SIG-M5 treated with dmso at 0.1 percent for 504 hours (cell line): Measurements from ENCODE around the gene TNNI2.
"Not testable (repeated sequence)": the region's sequence is repeated elsewhere in the genome, so short reads cannot be mapped to it uniquely, and the experiment has no call there.

ENCODE experiments used
- DNase-seq: peaks from one replicate; lab custom pipeline; 2025; ENCODE audit not compliant: unreplicated experiment; lab: John Stamatoyannopoulos, UW

TNNI2 gene

DNA sequence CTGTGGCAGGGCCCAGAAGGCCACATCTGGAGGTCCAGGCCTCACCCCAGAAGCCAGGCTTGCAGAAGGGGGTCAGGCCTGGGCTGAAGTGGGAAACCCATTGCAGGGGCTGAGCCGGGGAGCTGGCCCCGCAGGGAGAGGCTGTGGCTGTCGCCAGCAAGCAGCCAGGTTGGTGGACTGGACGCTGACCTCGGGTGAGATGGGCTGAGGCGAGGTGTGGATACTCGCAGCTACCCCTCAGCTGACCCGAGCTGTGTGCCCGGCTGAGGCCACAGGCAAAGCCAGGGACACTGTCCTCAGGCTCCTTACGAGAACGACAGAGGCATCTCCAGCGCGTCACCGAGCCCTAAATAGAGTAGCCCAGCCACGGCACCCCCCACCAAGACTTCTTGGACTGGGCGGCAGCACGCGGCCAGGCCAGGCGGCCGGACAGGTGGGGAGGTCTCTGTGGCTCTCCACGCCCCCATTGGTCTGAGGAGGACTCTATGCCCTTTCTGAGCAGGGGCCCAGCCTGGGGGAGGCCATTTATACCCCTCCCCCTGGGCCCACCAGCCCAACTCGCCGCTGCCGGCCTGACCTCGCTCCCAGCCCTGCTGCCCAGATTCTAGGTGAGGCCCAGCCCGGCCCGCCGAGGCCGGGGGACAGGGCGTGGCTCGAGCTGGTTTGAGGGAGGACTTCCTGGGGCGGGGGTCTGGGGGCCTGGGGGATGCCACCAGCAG, at the start of gene TNNI2:
Gene TNNI2 (plus strand): TSS at position 556 of the 719 bp plus-strand sequence. CDS start 716 bp downstream, outside the sequence.
- DNase-seq: no peak

GRCh38 chr11:1791912-1792311, 46.9 kb upstream of the TNNI2 start:
- DNase-seq: no peak

- DNase-seq: no peak
These were observed 46.3 kb upstream of the TNNI2 start for GRCh38 chr11:1792461-1792860.

DNA sequence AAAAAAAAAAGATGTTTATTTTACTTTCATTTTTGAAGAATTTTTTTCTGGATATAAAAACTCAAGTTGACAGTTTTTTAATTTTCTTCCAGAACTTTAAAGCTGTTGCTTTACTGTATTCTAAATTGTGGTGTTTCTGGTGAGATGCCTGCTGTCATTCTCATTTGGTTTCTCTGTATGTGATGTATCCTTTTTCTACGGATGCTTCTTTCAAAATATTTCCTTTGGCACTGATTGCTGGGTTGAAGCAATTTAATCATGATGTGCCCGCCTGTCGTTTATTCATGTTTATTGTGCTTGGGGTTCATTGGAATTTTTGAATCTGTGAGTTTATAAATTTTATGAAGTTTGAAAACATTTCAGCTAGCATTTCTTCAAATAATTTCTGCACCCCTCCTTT, 45.7 kb upstream of the TNNI2 start:
- no peak for DNase-seq

DNA sequence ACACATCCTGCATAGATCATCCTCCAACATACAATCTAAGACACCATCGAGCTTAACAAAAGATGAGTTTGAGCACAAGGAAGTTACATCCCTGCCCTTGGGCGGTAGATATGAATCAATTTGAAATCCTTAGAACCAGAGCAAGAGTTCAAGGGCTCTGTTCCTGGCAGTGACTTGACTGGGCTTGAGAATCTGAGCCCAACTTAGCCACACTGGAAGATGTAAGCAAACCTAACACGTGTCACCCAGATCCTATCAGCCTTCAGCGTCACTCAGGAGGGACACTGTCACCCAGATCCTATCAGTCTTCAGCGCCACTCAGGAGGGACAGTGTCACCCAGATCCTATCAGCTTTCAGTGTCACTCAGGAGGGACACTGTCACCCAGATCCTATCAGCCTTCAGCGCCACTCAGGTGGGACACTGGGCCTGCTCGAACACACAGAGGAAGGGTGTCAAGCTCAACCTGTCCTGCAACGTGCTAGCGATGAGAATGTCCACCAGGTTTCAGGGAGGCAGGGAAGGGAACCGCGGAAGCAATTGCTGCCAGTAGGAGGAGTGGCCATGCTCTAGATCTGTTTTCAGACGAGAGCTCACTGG, 42.3 kb upstream of the TNNI2 start:
- DNase-seq: peak; percentile 54

DNA sequence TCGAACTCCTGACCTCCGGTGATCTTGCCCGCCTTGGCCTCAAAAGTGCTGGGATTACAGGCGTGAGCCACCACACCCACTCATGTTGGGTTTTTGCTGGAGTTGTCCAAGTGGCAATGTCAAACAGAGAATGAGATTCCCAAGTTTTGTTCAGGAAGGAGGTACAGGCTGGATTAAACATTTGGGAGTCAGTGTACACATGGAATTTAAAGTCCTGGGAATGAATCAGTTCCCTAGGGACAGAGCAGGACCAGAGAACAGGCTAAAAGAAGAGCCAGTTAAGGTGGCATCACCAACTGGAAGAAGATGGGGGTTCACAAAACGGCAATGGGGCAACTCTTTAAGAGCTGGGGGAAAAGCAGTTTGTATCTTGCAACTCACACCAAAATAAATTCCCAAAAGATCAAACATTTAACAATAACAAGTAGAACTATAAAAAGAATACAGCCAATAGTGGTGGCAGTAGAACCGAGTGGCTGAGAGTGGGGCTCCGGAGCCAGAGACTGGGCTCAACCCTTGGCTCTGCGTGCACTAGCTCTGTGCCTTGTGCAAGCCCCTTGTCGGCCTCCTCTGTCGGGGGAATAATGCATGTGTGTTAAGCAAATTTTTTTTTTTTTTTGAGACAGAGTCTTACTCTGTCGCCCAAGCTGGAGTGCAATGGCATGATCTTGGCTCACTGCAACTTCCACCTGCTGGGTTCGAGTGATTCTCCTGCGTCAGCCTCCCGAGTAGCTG, 41.2 kb upstream of the TNNI2 start:
- DNase-seq: no peak

DNA sequence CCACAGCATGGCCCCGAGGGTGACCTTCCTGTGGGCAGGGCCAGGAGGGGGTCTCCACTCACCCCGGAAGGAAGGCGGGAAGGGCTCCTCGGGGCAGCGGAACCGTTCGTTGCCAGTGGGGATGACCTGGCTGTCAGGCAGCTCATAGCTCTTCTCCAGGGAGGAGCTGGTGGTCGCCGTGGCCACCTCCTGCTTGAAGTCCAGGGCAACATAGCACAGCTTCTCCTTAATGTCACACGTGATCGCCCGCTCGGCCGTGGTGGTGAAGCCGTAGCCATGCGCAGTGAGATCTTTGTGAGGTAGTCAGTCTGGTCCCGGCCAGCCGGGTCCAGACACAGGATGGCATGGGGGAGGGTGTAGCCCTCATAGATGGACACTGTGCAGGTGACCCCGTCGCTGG, 35.5 kb upstream of the TNNI2 start:
- no peak for DNase-seq

GRCh38 chr11:1803835-1804519, 34.8 kb upstream of the TNNI2 start:
- not testable (repeated sequence) for DNase-seq

GRCh38 chr11:1805525-1805924, 33.3 kb upstream of the TNNI2 start:
- DNase-seq: no peak

GRCh38 chr11:1807264-1807995, 31.4 kb upstream of the TNNI2 start:
- no peak for DNase-seq

- DNase-seq: peak; percentile 68
These were observed 28.0 kb upstream of the TNNI2 start for GRCh38 chr11:1810761-1811160.

GRCh38 chr11:1812274-1812673, 26.5 kb upstream of the TNNI2 start:
- no peak for DNase-seq

DNA sequence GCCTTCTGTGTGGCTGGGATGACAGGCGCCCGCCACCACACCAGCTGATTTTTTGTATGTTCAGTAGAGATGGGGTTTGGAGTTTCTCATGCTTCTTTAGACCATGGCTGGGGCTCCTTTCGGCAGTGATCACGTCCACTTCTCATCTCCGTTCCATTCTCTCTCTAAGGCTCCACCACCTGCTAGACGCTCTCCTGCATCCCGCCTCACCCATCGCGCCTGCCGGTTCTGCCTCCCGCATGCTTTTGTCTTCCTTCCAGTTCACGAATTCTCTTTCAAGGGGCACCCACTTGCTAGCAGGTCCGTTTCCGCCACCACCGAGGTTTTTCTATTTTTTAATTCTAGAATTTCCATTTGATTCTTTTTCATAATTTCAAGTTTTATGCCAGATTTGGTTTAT, 26.0 kb upstream of the TNNI2 start:
- no peak for DNase-seq

- DNase-seq: not testable (repeated sequence)
These were observed 25.4 kb upstream of the TNNI2 start for GRCh38 chr11:1813356-1813755.

DNA sequence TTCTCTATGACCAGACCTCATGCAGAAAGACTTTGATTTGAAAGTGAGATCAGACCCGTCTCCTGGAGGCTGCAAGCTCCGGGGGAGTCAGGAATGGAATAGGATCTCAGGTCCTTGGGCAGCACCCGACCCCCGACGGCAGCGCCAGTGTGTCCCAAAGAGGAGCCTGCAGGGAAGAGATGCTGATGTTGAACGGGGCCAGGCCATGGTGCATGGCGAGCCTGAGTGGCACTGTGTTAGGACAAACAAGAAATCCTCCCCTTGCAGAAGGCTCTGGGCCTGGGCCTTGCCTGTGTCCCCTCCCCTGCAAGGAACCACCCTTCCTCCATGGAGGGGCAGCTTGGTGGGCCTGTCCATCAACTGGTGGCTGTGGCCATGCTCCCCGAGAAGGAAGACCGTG, 24.1 kb upstream of the TNNI2 start:
- DNase-seq: no peak

- no peak for DNase-seq
These were observed 23.5 kb upstream of the TNNI2 start for GRCh38 chr11:1815311-1815710.

DNA sequence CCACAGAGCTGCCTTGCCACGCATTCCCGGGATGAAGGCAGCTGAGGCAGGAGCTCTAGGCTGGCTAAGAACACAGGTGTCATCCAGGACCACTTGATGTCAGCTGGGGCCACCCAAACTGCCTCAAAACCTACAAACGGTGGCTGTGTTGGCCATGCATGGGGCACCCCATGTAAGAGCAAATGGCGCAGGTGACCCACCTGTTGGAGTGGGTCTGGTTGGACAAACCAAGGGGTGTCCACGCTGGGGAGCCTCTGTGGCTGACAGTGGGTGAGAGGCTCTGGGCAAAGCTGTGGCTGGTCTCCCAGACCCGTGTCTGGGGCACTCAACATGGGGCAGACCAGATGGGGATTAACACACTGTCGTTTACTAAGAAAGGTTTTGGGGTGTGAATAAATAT, 23.0 kb upstream of the TNNI2 start:
- no peak for DNase-seq

DNA sequence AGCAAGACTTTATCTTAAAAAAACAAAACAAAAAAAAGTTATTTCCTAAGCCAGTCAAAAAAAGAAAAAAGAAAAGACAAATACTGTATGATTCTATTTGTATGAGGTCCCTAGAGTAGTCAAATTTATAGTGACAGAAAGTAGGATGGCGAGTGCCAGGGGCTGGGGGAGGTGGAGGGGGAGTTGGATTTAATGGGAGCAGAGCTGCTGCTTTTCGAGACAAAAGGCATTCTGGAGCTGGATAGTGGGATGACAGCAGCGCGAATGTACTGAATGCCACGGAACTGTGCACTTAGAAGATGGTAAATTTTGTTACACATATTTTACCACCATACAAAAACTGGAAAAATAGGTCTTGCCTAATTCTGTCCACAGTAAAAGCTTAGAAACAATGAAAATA, 21.8 kb upstream of the TNNI2 start:
- no peak for DNase-seq

GRCh38 chr11:1817511-1817910, 21.3 kb upstream of the TNNI2 start:
- DNase-seq: no peak

GRCh38 chr11:1819074-1819473, 19.7 kb upstream of the TNNI2 start:
- DNase-seq: no peak
